Measurements from ENCODE around the gene GLI1.

- TF ChIP-seq, protein P1, sequence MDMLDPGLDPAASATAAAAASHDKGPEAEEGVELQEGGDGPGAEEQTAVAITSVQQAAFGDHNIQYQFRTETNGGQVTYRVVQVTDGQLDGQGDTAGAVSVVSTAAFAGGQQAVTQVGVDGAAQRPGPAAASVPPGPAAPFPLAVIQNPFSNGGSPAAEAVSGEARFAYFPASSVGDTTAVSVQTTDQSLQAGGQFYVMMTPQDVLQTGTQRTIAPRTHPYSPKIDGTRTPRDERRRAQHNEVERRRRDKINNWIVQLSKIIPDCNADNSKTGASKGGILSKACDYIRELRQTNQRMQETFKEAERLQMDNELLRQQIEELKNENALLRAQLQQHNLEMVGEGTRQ (IDR thresholded peaks at IDR 0.05; ENCODE audit: borderline replicate concordance, low read depth, low read length): no peak
- no peak for TF ChIP-seq MAX (IDR thresholded peaks at IDR 0.05; ENCODE audit: low read depth)
- TF ChIP-seq EZH2phosphoT487 (IDR thresholded peaks at IDR 0.05; ENCODE audit: borderline replicate concordance, low read depth): no peak
- TF ChIP-seq, protein P2, sequence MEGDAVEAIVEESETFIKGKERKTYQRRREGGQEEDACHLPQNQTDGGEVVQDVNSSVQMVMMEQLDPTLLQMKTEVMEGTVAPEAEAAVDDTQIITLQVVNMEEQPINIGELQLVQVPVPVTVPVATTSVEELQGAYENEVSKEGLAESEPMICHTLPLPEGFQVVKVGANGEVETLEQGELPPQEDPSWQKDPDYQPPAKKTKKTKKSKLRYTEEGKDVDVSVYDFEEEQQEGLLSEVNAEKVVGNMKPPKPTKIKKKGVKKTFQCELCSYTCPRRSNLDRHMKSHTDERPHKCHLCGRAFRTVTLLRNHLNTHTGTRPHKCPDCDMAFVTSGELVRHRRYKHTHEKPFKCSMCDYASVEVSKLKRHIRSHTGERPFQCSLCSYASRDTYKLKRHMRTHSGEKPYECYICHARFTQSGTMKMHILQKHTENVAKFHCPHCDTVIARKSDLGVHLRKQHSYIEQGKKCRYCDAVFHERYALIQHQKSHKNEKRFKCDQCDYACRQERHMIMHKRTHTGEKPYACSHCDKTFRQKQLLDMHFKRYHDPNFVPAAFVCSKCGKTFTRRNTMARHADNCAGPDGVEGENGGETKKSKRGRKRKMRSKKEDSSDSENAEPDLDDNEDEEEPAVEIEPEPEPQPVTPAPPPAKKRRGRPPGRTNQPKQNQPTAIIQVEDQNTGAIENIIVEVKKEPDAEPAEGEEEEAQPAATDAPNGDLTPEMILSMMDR (IDR thresholded peaks at IDR 0.05): no peak
- no peak for TF ChIP-seq SMC3 (IDR thresholded peaks at IDR 0.05; ENCODE audit: low read depth, low read length)
- no peak for TF ChIP-seq NFIC (IDR thresholded peaks at IDR 0.05; ENCODE audit: borderline replicate concordance)
- no peak for TF ChIP-seq EP300 (IDR thresholded peaks at IDR 0.05; ENCODE audit: borderline replicate concordance in 1 of 2, low read depth in 1 of 2, low read length in 1 of 2)
- TF ChIP-seq TAF1 (IDR thresholded peaks at IDR 0.05; ENCODE audit: borderline replicate concordance, low read depth, low read length): no peak
Measured at GRCh38 chr12:57479043-57479375, 19.4 kb downstream of the GLI1 start.

Measured in SK-N-SH (cell line).